ENCODE measurements around the gene FLVCR2. TPM values are rescaled to one million over a fixed set of nuclear protein-coding genes. Genes with fewer than 3 reads are reported as not detected.

The FLVCR2 gene
- total RNA-seq, 2 experiments from 2014 or later = 0.71 to 2.3 TPM

- POLR2A ChIA-PET = interaction anchor here (1.3 to 3.6 kb wide), 2 partner anchors 9 to 11 kb away, joined by 3 to 28 read pairs; partner anchors contain the start of gene BATF
- Mint-ChIP-seq H3K4me1 (ENCODE audit: low read depth) (peaks cover 61% of the 10 kb centered on the region), H3K27me3 (no peaks in the 10 kb centered on the region), H3K36me3 (ENCODE audit: low read depth) (peaks cover 74% of the 10 kb centered on the region), H3K4me3 (peak overlapping the region; percentile 20), H3K27ac (peak overlapping the region; percentile 89), H3K9me3 (no peaks in the 10 kb centered on the region)
- peaks cover 31% of the 10 kb centered on the region for H3K4me1 ChIP-seq (ENCODE audit: insufficient read depth, low read length)
- no peak for DNase-seq
- CTCF ChIA-PET = interaction anchor here (0.9 to 1.7 kb wide), 3 partner anchors 15 to 32 kb away, joined by 3 to 5 read pairs (median 4); no protein-coding TSS in a partner anchor
- H3K9me3 ChIP-seq (ENCODE audit: control insufficient read depth in 1 of 2, insufficient read depth in 1 of 2, low read length in 2 of 2) = no peaks in the 10 kb centered on the region
- peak overlapping the region; percentile 32 for H3K27ac ChIP-seq (ENCODE audit: low read depth in 1 of 2, low read length in 2 of 2)
- peaks cover 19% of the 10 kb centered on the region for H3K36me3 ChIP-seq (ENCODE audit: insufficient read depth, low read length)
- ATAC-seq (ENCODE audit: poor library complexity) = no peak
- intact Hi-C loops (cut with DNase I, micrococcal nuclease) = no loop called here
- no peak overlapping the region for H3K4me3 ChIP-seq (ENCODE audit: low read length)
- TF ChIP-seq CTCF (IDR thresholded peaks at IDR 0.05) = no peak
- H3K27me3 ChIP-seq (ENCODE audit: control insufficient read depth in 1 of 2, insufficient read depth in 2 of 2, low read length in 2 of 2) = no peaks in the 10 kb centered on the region
These were observed 44.4 kb upstream of the FLVCR2 start for GRCh38 chr14:75533791-75534555.

- H3K4me3 Mint-ChIP-seq = no peak overlapping the region
- CTCF ChIA-PET = interaction anchor here (1.0 to 1.6 kb wide), 2 partner anchors 12 to 17 kb away, joined by 3 to 4 read pairs; no protein-coding TSS in a partner anchor
- peaks cover 67% of the 10 kb centered on the region for H3K36me3 Mint-ChIP-seq (ENCODE audit: low read depth)
- no peaks in the 10 kb centered on the region for H3K27me3 Mint-ChIP-seq
- no peaks in the 10 kb centered on the region for H3K9me3 Mint-ChIP-seq
- POLR2A ChIA-PET = interaction anchor here (1.4 to 3.6 kb wide), 2 partner anchors 9 to 12 kb away, joined by 5 to 28 read pairs; partner anchors contain the start of gene BATF
- ATAC-seq (ENCODE audit: poor library complexity) (no peak), DNase-seq (no peak)
- Histone ChIP-seq H3K4me1 (ENCODE audit: insufficient read depth, low read length) (peaks cover 45% of the 10 kb centered on the region), H3K27ac (ENCODE audit: low read depth in 1 of 2, low read length in 2 of 2) (peak overlapping the region in 1 of 2 donors; percentile 3), H3K9me3 (ENCODE audit: control insufficient read depth in 1 of 2, insufficient read depth in 1 of 2, low read length in 2 of 2) (no peaks in the 10 kb centered on the region), H3K27me3 (ENCODE audit: control insufficient read depth in 1 of 2, insufficient read depth in 2 of 2, low read length in 2 of 2) (no peaks in the 10 kb centered on the region), H3K4me3 (ENCODE audit: low read length) (no peak overlapping the region), H3K36me3 (ENCODE audit: insufficient read depth, low read length) (peaks cover 15% of the 10 kb centered on the region)
- H3K4me1 Mint-ChIP-seq (ENCODE audit: low read depth) = peaks cover 72% of the 10 kb centered on the region
- no peak for TF ChIP-seq CTCF (IDR thresholded peaks at IDR 0.05)
- peak overlapping the region; percentile 72 for H3K27ac Mint-ChIP-seq
- intact Hi-C loops (cut with DNase I, micrococcal nuclease) = no loop called here
These were observed 43.1 kb upstream of the FLVCR2 start for GRCh38 chr14:75535164-75535898.

- Histone ChIP-seq H3K4me3 (ENCODE audit: low read length) (no peak overlapping the region), H3K27me3 (ENCODE audit: control insufficient read depth in 1 of 2, insufficient read depth in 2 of 2, low read length in 2 of 2) (no peaks in the 10 kb centered on the region), H3K36me3 (ENCODE audit: insufficient read depth, low read length) (peaks cover 8% of the 10 kb centered on the region), H3K27ac (ENCODE audit: low read depth in 1 of 2, low read length in 2 of 2) (no peak overlapping the region), H3K4me1 (ENCODE audit: insufficient read depth, low read length) (peaks cover 54% of the 10 kb centered on the region), H3K9me3 (ENCODE audit: control insufficient read depth in 1 of 2, insufficient read depth in 1 of 2, low read length in 2 of 2) (no peaks in the 10 kb centered on the region)
- Mint-ChIP-seq H3K27ac (peak overlapping the region; percentile 32), H3K36me3 (ENCODE audit: low read depth) (peaks cover 55% of the 10 kb centered on the region), H3K27me3 (no peaks in the 10 kb centered on the region), H3K9me3 (no peaks in the 10 kb centered on the region), H3K4me3 (no peak overlapping the region), H3K4me1 (ENCODE audit: low read depth) (peaks cover 77% of the 10 kb centered on the region)
- ChIA-PET POLR2A (interaction anchor here (3.7 kb wide), 1 partner anchor 15 kb away, joined by 23 read pairs; the partner anchor contains the start of gene BATF), CTCF (interaction anchor here (0.9 kb wide), 1 partner anchor 10 kb away, joined by 3 read pairs; no protein-coding TSS in a partner anchor)
- intact Hi-C loops (cut with DNase I, micrococcal nuclease) = no loop called here
- no peak for TF ChIP-seq CTCF (IDR thresholded peaks at IDR 0.05)
- DNase-seq (no peak), ATAC-seq (ENCODE audit: poor library complexity) (no peak)
These were observed 41.3 kb upstream of the FLVCR2 start for GRCh38 chr14:75537071-75537470.
